ENCODE data around the gene MAJIN. TPM values are rescaled to one million over a fixed set of nuclear protein-coding genes. Genes with fewer than 3 reads are reported as not detected.

The MAJIN gene
- total and polyA plus RNA-seq, 5 donors, result not detected

DNA sequence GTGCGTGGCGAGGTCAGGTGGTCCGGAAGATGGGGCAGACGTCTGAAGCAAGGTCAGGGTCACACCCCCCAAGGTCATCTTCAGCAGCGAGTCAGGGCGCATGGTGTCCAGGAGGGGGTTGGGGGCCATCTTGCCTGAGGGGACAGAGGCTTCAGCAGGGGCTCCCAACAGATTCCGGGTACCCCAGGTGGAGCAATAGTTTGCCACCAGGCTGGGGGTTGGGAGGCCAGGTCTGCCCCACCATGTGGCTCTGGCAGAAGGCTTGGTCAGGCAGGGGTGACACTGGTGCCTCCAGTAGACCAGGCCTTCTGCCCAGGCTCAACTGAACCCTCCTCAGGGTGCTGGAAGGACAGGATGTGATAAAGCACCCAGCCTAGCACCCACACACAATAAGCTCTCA, 60.8 kb downstream of the MAJIN start:
- Histone ChIP-seq H3K4me3 (ENCODE audit: low read length) (no peak overlapping the region), H3K27me3 (ENCODE audit: control insufficient read depth, insufficient read depth) (no peaks in the 10 kb centered on the region), H3K4me1 (ENCODE audit: control insufficient read depth, insufficient read depth, low read length) (no peaks in the 10 kb centered on the region), H3K27ac (ENCODE audit: low read length) (no peak overlapping the region), H3K9me3 (ENCODE audit: control insufficient read depth, low read length) (no peaks in the 10 kb centered on the region)
- ATAC-seq (no peak), DNase-seq (no peak)
- intact Hi-C loops (cut with DNase I), result no loop called here
- 82% methylated on average over 7 of the region's 7 CpGs for WGBS

DNA sequence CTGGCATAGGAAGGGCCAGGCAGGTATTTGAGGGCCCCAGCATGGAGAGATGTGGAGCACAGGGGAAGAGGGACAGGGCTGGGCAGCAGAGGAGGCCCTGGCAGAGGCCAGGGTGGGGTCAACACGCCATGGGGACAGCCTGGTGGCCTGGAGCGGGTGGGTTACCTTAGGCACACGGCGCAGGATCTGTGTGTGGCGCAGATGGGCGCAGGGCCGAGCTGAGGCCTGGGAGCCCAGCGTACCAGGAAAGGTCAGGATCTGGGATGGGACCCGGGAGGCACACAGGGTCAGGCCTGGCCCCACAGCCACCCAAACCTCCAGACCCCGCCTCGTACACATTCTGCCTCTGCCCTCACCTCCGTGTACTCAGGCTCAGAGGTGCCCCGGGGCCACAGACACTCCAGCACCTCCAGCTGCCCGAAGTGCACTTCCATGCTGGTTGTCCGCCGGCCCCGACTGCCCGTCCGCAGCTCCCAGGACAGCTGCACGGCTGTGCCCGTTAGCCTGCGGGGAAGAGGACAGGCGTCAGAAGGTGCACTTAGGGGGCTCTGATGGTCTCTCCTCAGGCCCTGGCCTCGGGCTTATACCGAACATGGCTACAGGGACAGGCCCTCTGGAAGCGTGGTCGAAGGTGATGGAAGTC, 61.3 kb downstream of the MAJIN start:
- Histone ChIP-seq H3K9me3 (ENCODE audit: control insufficient read depth, low read length) (no peaks in the 10 kb centered on the region), H3K27ac (ENCODE audit: low read length) (no peak overlapping the region), H3K27me3 (ENCODE audit: control insufficient read depth, insufficient read depth) (no peaks in the 10 kb centered on the region), H3K4me3 (ENCODE audit: low read length) (no peak overlapping the region), H3K4me1 (ENCODE audit: control insufficient read depth, insufficient read depth, low read length) (no peaks in the 10 kb centered on the region)
- DNase-seq (no peak), ATAC-seq (no peak)
- intact Hi-C loops (cut with DNase I), result no loop called here
- WGBS, result 94% methylated on average over 27 of the region's 27 CpGs

DNA sequence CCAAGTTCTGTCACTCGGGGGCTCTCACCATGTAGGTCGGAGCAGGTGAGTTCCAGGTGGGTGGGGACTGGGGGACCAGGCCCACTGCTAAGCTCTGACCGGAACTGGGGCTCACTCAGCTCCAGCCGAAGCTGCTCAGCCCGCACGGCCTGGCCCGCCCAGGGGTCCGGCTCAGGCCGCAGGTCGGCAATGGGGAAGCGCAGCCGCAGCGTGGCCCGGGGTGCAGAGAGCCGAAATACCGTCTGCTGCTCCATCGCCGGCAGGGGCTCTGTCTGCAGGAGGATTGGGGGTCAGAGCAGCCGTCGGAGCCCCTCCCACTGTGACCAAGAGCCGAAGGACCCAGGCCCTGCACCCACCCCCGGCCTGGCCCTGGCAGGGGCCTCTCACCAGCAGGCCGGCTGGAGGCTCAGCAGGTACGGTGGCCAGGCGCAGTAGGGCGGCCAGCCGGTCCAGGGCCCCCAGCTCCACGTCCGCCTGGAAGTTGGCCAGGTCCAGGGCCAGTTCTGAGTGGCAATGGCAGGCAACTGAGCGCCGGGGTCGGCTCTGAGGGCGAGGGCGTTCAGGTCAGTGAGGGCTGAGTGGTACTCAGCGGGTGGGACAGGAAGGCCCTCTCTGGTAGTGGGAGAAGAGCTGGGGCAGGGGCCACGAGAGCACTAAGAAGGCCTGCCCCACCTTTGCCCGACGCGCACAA, 62.1 kb downstream of the MAJIN start:
- 91% methylated on average over 39 of the region's 39 CpGs for WGBS
- Histone ChIP-seq H3K27ac (ENCODE audit: low read length) (no peak overlapping the region), H3K9me3 (ENCODE audit: control insufficient read depth, low read length) (no peaks in the 10 kb centered on the region), H3K27me3 (ENCODE audit: control insufficient read depth, insufficient read depth) (no peaks in the 10 kb centered on the region), H3K4me1 (ENCODE audit: control insufficient read depth, insufficient read depth, low read length) (no peaks in the 10 kb centered on the region), H3K4me3 (ENCODE audit: low read length) (no peak overlapping the region)
- DNase-seq (peak in 1 of 3 donors; percentile 65), ATAC-seq (no peak)
- intact Hi-C loops (cut with DNase I), result no loop called here

DNA sequence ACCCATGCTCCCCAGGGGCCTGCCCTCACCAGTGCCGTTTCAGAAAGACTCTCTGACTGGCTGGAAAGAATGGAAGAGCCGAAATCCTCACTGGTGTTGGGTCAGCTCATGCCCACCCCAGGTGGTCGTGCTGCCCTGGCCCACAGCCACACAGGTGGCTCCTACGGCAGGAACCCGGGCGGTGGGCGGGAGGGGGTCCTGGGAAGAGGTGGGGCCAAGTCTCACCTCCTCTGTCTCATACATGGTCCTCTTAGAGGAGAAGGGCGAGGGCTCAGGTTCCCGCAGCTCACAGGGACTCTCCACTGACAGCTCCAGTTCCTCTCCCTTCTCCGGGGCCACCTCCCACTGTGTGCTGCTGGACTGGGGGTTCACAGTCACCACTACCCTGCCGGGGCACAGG, 63.1 kb downstream of the MAJIN start:
- no peaks in the 10 kb centered on the region for H3K4me1 ChIP-seq (ENCODE audit: control insufficient read depth, insufficient read depth, low read length)
- DNase-seq, result no peak
- 88% methylated on average over 11 of the region's 11 CpGs for WGBS
- H3K27me3 ChIP-seq (ENCODE audit: control insufficient read depth, insufficient read depth), result no peaks in the 10 kb centered on the region
- no peak overlapping the region for H3K4me3 ChIP-seq (ENCODE audit: low read length)
- H3K9me3 ChIP-seq (ENCODE audit: control insufficient read depth, low read length), result no peaks in the 10 kb centered on the region
- intact Hi-C loops (cut with DNase I), result no loop called here
- ATAC-seq, result no peak
- H3K27ac ChIP-seq (ENCODE audit: low read length), result no peak overlapping the region

DNA sequence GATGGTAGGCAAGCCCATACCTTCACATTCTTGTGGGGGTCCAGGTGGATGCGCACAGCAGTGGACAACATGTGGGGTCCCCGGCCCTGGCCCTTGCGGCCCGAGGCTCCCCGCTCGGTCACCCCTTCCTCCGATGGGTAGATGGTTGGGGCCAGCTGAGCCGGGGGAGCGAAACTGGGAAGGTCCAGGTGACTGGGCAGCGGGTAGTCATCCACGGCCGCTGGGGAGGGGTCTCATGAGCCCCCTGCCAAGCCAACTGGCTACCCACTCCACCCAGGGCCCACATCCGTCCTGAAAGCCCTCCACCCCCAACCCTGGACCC, 65.6 kb downstream of the MAJIN start:
- no peak overlapping the region for H3K27ac ChIP-seq (ENCODE audit: low read length)
- H3K4me1 ChIP-seq (ENCODE audit: control insufficient read depth, insufficient read depth, low read length), result no peaks in the 10 kb centered on the region
- no peaks in the 10 kb centered on the region for H3K9me3 ChIP-seq (ENCODE audit: control insufficient read depth, low read length)
- DNase-seq (peak in 1 of 3 donors; percentile 53), ATAC-seq (no peak)
- intact Hi-C loops (cut with DNase I), result no loop called here
- 96% methylated on average over 13 of the region's 13 CpGs for WGBS
- no peak overlapping the region for H3K4me3 ChIP-seq (ENCODE audit: low read length)
- H3K27me3 ChIP-seq (ENCODE audit: control insufficient read depth, insufficient read depth), result no peaks in the 10 kb centered on the region

DNA sequence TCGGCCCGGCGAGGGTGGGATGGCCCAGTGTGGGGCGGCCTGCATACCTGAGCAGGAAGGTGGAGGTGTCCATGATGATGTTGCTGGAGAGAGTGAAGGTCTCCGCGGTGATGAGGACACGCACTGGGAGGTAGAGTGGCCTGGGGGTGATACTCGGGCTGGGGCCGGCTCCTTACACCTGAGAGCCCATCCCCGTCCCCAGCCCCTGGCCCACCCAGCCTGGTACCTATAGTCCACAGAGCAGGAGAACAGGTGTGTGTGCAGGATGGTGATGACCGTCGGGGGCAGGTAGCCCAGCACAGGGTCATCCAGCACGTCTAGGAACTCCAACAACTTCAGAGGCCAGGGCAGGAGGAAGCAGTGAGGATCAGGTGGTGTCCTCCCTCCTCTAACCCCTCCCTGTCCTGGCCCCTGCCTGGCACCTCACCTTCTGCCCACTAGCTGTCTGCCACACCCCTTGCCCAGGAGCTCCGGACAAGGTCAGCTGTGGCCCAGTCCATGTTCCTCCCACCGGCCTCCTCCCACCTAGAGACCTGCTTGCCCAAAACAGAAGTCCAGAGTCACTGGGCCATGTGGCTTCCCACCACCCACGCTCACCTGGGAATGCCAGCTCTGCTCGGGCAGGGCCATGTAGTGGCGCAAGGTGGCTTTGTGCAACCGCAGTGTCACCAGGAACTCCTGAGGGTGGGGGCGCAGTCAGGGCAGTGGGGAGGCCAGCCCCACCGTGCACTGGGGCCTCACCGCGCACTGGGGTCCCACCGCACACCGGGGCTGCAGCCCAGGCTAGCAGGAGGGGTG, 66.2 kb downstream of the MAJIN start:
- no peak overlapping the region for H3K27ac ChIP-seq (ENCODE audit: low read length)
- peak in 1 of 3 donors; percentile 52 for DNase-seq
- no peaks in the 10 kb centered on the region for H3K9me3 ChIP-seq (ENCODE audit: control insufficient read depth, low read length)
- no peaks in the 10 kb centered on the region for H3K27me3 ChIP-seq (ENCODE audit: control insufficient read depth, insufficient read depth)
- 94% methylated on average over 25 of the region's 25 CpGs for WGBS
- H3K4me3 ChIP-seq (ENCODE audit: low read length), result no peak overlapping the region
- no peaks in the 10 kb centered on the region for H3K4me1 ChIP-seq (ENCODE audit: control insufficient read depth, insufficient read depth, low read length)
- intact Hi-C loops (cut with DNase I), result no loop called here
- ATAC-seq, result peak in 1 of 2 donors; percentile 4

DNA sequence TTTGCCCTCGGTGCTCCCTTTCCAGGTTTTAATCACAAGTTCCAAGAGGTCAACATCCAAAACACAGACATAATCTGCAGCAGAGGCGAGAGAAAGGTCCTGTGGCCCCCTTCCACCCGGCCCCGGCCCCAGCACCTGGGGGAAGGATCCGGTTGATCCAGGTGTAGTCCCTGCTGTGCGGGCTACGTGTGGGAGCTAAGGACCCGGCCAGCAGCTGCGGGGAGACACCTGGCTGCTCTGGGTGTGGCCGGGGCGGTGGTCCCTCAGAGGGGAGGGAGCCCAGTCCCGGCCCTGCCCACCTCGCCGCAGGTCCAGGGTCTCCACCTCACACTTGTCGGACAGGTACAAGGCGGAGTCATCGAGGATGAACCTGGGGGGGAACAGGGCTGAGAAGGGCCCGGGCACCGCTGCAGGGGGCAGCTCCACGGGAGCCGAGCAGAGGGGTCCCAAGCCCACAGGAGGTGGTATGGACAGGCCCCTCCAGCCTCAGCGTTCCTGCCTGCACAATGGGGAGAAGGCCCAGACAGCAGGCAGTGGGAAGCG, 68.5 kb downstream of the MAJIN start:
- Histone ChIP-seq H3K27me3 (ENCODE audit: control insufficient read depth, insufficient read depth) (no peaks in the 10 kb centered on the region), H3K4me1 (ENCODE audit: control insufficient read depth, insufficient read depth, low read length) (no peaks in the 10 kb centered on the region), H3K27ac (ENCODE audit: low read length) (no peak overlapping the region), H3K9me3 (ENCODE audit: control insufficient read depth, low read length) (no peaks in the 10 kb centered on the region), H3K4me3 (ENCODE audit: low read length) (no peak overlapping the region)
- DNase-seq, result peak in 1 of 3 donors; percentile 53
- ATAC-seq, result no peak
- intact Hi-C loops (cut with DNase I), result no loop called here
- WGBS, result 95% methylated on average over 23 of the region's 23 CpGs

DNA sequence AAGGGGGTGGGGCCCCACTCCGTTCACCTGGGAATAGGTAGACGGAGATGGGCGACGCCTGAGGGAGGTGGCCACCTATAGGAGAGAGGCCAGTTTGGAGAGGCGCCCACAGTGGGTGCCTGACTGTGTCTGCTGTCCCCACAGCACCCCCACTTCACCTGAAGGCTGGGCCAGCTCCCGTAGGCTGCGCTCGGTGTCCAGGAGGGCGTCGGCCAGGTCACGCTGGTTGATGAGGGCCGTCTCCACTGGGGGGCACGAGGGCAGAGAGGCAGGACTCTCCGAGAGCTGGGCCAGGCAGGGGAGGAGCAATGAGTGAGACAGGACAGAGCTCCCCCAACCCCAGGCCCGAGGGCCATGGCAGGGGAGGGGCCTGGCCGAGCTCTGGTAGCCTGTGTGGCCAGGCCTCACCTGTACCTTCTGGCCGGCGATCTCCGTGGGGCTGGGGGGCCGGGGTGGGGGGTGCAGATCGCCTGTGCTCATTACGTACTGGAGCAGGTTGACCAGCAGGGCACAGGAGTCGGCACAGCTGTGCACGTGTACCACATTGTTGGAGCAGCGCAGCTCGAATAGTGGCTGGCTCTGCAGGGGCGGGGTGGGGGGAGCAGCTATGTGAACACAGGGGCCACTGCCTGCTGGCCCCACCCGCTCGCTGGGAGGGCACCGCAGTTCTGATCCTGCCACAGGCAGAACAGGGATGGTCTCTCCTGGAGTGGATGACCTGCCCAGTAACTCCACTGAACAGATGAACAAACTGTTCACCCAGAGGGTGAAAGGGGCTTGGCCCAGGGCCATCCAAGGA, 69.6 kb downstream of the MAJIN start:
- 91% methylated on average over 30 of the region's 30 CpGs for WGBS
- H3K4me1 ChIP-seq (ENCODE audit: control insufficient read depth, insufficient read depth, low read length), result no peaks in the 10 kb centered on the region
- intact Hi-C loops (cut with DNase I), result no loop called here
- no peak overlapping the region for H3K4me3 ChIP-seq (ENCODE audit: low read length)
- H3K27ac ChIP-seq (ENCODE audit: low read length), result no peak overlapping the region
- ATAC-seq, result no peak
- no peaks in the 10 kb centered on the region for H3K27me3 ChIP-seq (ENCODE audit: control insufficient read depth, insufficient read depth)
- no peaks in the 10 kb centered on the region for H3K9me3 ChIP-seq (ENCODE audit: control insufficient read depth, low read length)
- DNase-seq, result peak in 1 of 3 donors; percentile 53

DNA sequence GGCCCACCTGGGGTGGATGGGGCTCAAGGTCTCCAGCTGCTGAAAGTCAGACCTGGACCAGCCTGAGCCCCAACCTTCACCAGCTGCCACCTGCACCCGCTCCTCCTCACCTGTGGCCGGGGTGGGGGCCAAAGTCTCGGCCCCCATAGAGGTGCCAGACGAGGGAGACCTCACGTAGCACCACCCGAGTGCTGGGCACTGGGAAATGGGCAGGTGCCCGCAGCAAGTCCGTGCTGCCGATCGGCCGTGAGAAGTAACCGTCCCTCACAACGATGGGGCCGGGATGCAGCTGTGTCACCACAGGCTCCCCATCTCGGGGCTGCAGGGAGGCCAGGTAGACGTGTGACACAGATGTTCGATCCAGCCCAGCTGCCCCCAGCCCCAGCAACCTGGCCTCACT, 71.1 kb downstream of the MAJIN start:
- H3K9me3 ChIP-seq (ENCODE audit: control insufficient read depth, low read length), result no peaks in the 10 kb centered on the region
- DNase-seq (no peak), ATAC-seq (no peak)
- no peak overlapping the region for H3K27ac ChIP-seq (ENCODE audit: low read length)
- intact Hi-C loops (cut with DNase I), result no loop called here
- H3K4me1 ChIP-seq (ENCODE audit: control insufficient read depth, insufficient read depth, low read length), result no peaks in the 10 kb centered on the region
- H3K4me3 ChIP-seq (ENCODE audit: low read length), result no peak overlapping the region
- H3K27me3 ChIP-seq (ENCODE audit: control insufficient read depth, insufficient read depth), result no peaks in the 10 kb centered on the region
- 94% methylated on average over 17 of the region's 17 CpGs for WGBS

DNA sequence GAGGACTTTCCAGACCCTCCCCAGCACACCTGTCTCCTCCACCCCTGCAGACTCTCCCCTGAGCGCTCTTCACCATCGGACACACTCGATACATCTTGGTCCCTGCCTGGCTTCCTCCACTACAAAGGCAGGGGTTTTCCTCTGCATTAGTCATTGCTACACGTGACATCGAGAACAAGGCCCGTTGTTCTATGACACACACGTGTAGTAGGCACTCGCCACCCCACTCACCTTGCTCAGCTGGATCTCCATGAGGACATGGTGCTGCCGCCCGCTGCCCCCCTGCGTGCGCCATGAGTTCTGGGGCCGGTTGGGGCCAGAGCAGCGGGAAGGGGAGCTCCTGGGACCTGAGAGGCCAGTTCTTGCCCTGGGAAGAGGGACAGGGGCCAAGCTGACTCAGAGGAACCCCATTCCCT, 71.6 kb downstream of the MAJIN start:
- H3K9me3 ChIP-seq (ENCODE audit: control insufficient read depth, low read length), result no peaks in the 10 kb centered on the region

More for the DNA sequence above, 71.6 kb downstream of the MAJIN start:
- DNase-seq, result no peak
- H3K27ac ChIP-seq (ENCODE audit: low read length), result no peak overlapping the region
- WGBS, result 87% methylated on average over 14 of the region's 14 CpGs
- no peak for ATAC-seq
- intact Hi-C loops (cut with DNase I), result no loop called here
- no peaks in the 10 kb centered on the region for H3K27me3 ChIP-seq (ENCODE audit: control insufficient read depth, insufficient read depth)
- H3K4me3 ChIP-seq (ENCODE audit: low read length), result no peak overlapping the region
- H3K4me1 ChIP-seq (ENCODE audit: control insufficient read depth, insufficient read depth, low read length), result no peaks in the 10 kb centered on the region

Measured in right cardiac atrium (tissue), 5 donors.